OCI-LY1 (cell line): Measurements from ENCODE around the gene DPH2.

Experiments
- EZH2 ChIP-seq: fragments of 200-600 bp; sonication (generic), shearing (Covaris generic); IDR thresholded peaks from 2 replicates; pipeline ENCODE4 v1.8.0; 2017; ENCODE audit warnings: borderline replicate concordance, mixed run types, mild to moderate bottlenecking, antibody characterized with exemption, low read length, moderate library complexity, mixed read lengths
- TF ChIP-seq, protein P1 (sequence below): fragments of 200-600 bp; sonication (generic), shearing (Covaris generic); IDR thresholded peaks from 2 replicates; pipeline ENCODE4 v1.5.1; 2017; ENCODE audit warnings: mild to moderate bottlenecking, antibody characterized with exemption, low read length, moderate library complexity, mixed read lengths

DNA sequence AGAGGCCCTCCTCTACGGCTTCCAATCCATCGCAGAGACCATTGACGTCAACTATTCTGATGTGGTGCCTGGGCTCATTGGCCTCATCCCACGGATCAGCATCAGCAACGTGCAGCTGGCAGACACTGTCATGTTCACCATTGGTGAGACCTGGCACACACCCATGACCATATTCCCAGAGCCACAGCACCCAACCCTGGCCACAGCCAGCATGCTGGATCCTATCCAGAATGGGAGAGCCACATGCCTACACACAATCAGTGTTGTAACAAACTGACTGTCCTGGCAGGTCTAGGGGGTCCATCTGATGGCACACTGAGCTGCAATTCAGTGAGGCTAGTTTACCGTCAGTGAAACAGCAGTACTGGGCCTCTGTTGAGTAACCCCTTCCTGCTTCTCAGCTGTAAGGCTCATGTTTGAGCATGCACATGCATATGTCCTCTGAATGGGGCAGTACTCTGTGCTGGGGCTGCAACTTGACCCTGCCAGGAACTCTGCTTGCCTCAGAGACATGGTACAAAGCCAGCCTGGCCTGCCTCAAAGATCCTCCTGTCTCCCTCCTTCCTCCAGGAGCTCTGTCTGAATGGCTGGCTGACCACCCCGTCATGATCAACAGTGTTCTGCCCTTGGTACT, 12.3 kb upstream of the DPH2 start:
- TF ChIP-seq, protein P1, sequence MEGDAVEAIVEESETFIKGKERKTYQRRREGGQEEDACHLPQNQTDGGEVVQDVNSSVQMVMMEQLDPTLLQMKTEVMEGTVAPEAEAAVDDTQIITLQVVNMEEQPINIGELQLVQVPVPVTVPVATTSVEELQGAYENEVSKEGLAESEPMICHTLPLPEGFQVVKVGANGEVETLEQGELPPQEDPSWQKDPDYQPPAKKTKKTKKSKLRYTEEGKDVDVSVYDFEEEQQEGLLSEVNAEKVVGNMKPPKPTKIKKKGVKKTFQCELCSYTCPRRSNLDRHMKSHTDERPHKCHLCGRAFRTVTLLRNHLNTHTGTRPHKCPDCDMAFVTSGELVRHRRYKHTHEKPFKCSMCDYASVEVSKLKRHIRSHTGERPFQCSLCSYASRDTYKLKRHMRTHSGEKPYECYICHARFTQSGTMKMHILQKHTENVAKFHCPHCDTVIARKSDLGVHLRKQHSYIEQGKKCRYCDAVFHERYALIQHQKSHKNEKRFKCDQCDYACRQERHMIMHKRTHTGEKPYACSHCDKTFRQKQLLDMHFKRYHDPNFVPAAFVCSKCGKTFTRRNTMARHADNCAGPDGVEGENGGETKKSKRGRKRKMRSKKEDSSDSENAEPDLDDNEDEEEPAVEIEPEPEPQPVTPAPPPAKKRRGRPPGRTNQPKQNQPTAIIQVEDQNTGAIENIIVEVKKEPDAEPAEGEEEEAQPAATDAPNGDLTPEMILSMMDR, result no peak
- no peak for TF ChIP-seq EZH2
